Activated naive CD4-positive, alpha-beta T cell treated with anti-CD3 and anti-CD28 coated beads for 36 hours (primary cell): Measurements from ENCODE around the gene OR2V1. TPM values are rescaled to one million over a fixed set of nuclear protein-coding genes. Genes with fewer than 3 reads are reported as not detected.
"Not testable (repeated sequence)": the region's sequence is repeated elsewhere in the genome, so short reads cannot be mapped to it uniquely, and the experiment has no call there.

Experiments used
- CTCF ChIA-PET: fragments of 350-600 bp; sonication (Branson Sonifier 250); formaldehyde crosslinking; loops from one replicate; lab custom pipeline; 2021; ENCODE audit warnings: antibody characterized with exemption; lab: Charles Lee
- DNase-seq: peaks from one replicate; pipeline ENCODE4 v3.0.0-alpha.2; 2020
- H3K27ac Mint-ChIP-seq: one replicate; pipeline ENCODE4 v1.8.0; 2021; ENCODE audit warnings: mild to moderate bottlenecking, mixed read lengths
- H3K27me3 Mint-ChIP-seq: one replicate; pipeline ENCODE4 v1.8.0; 2021; ENCODE audit warnings: low read depth, mixed read lengths
- H3K36me3 Mint-ChIP-seq: one replicate; pipeline ENCODE4 v1.8.0; 2021; ENCODE audit warnings: low read depth, mixed read lengths
- H3K4me1 Mint-ChIP-seq: one replicate; pipeline ENCODE4 v1.8.0; 2021; ENCODE audit warnings: low read depth, mixed read lengths
- H3K4me3 Mint-ChIP-seq: one replicate; pipeline ENCODE4 v1.8.0; 2021; ENCODE audit warnings: mild to moderate bottlenecking, moderate library complexity, mixed read lengths
- H3K9me3 Mint-ChIP-seq: one replicate; pipeline ENCODE4 v1.8.0; 2021; ENCODE audit warnings: mixed read lengths
- intact Hi-C: fragments of 100-400 bp; cut with micrococcal nuclease; formaldehyde crosslinking; loops from one replicate; pipeline ENCODE4 v1.15.1; 2023
- total RNA-seq, 2 experiments: library from RNA; stranded (reverse); gene quantifications; one replicate each; pipeline ENCODE4 v1.2.3, GENCODE V29; 2021

Gene OR2V1
- total RNA-seq, 2 experiments from 2014 or later: not detected

GRCh38 chr5:181095162-181095561 lies 35.8 kb downstream of the OR2V1 start:
- DNase-seq, intact Hi-C loops, H3K9me3 Mint-ChIP-seq, H3K27ac Mint-ChIP-seq, H3K36me3 Mint-ChIP-seq, H3K4me3 Mint-ChIP-seq, CTCF ChIA-PET, H3K4me1 Mint-ChIP-seq: not testable (repeated sequence)
- H3K27me3 Mint-ChIP-seq: peaks cover 29% of the 10 kb centered on the region

GRCh38 chr5:181092428-181092827 lies 38.5 kb downstream of the OR2V1 start:
- no peak overlapping the region for H3K27ac Mint-ChIP-seq
- CTCF ChIA-PET: no interaction called here
- H3K4me3 Mint-ChIP-seq: no peak overlapping the region
- no peaks in the 10 kb centered on the region for H3K9me3 Mint-ChIP-seq
- no peak for DNase-seq
- no peaks in the 10 kb centered on the region for H3K4me1 Mint-ChIP-seq
- H3K27me3 Mint-ChIP-seq: peaks cover 13% of the 10 kb centered on the region
- intact Hi-C loops: no loop called here
- no peaks in the 10 kb centered on the region for H3K36me3 Mint-ChIP-seq

- Mint-ChIP-seq H3K27ac (no peak overlapping the region), H3K36me3 (no peaks in the 10 kb centered on the region), H3K9me3 (no peaks in the 10 kb centered on the region), H3K4me3 (no peak overlapping the region), H3K27me3 (peaks cover 29% of the 10 kb centered on the region), H3K4me1 (no peaks in the 10 kb centered on the region)
- intact Hi-C loops: no loop called here
- CTCF ChIA-PET: no interaction called here
- peak; percentile 22 for DNase-seq
These were observed 42.7 kb downstream of the OR2V1 start for GRCh38 chr5:181088289-181088688.

GRCh38 chr5:181087309-181087708 lies 43.7 kb downstream of the OR2V1 start:
- H3K36me3 Mint-ChIP-seq: no peaks in the 10 kb centered on the region
- no peak overlapping the region for H3K4me3 Mint-ChIP-seq
- H3K9me3 Mint-ChIP-seq: no peaks in the 10 kb centered on the region
- CTCF ChIA-PET: no interaction called here
- no peak overlapping the region for H3K27ac Mint-ChIP-seq
- intact Hi-C loops: no loop called here
- H3K27me3 Mint-ChIP-seq: peaks cover 36% of the 10 kb centered on the region
- no peaks in the 10 kb centered on the region for H3K4me1 Mint-ChIP-seq
- no peak for DNase-seq

GRCh38 chr5:181086884-181087205 lies 44.1 kb downstream of the OR2V1 start:
- DNase-seq: no peak
- intact Hi-C loops: no loop called here
- Mint-ChIP-seq H3K36me3 (no peaks in the 10 kb centered on the region), H3K27ac (no peak overlapping the region), H3K4me3 (no peak overlapping the region), H3K4me1 (no peaks in the 10 kb centered on the region), H3K9me3 (no peaks in the 10 kb centered on the region), H3K27me3 (peaks cover 36% of the 10 kb centered on the region)
- CTCF ChIA-PET: no interaction called here

GRCh38 chr5:181086026-181086883 lies 44.7 kb downstream of the OR2V1 start:
- Mint-ChIP-seq H3K27me3 (peaks cover 40% of the 10 kb centered on the region), H3K27ac (no peak overlapping the region), H3K36me3 (no peaks in the 10 kb centered on the region), H3K4me1 (no peaks in the 10 kb centered on the region), H3K4me3 (no peak overlapping the region), H3K9me3 (no peaks in the 10 kb centered on the region)
- CTCF ChIA-PET: no interaction called here
- intact Hi-C loops: no loop called here
- no peak for DNase-seq

- Mint-ChIP-seq H3K9me3 (no peaks in the 10 kb centered on the region), H3K4me3 (no peak overlapping the region), H3K4me1 (no peaks in the 10 kb centered on the region), H3K36me3 (no peaks in the 10 kb centered on the region), H3K27me3 (peaks cover 44% of the 10 kb centered on the region), H3K27ac (no peak overlapping the region)
- CTCF ChIA-PET: no interaction called here
- no peak for DNase-seq
- intact Hi-C loops: no loop called here
These were observed 46.3 kb downstream of the OR2V1 start for GRCh38 chr5:181084621-181085195.

GRCh38 chr5:181081989-181082388 lies 49.0 kb downstream of the OR2V1 start:
- Mint-ChIP-seq H3K9me3 (no peaks in the 10 kb centered on the region), H3K4me1 (no peaks in the 10 kb centered on the region), H3K27ac (no peak overlapping the region), H3K4me3 (no peak overlapping the region), H3K27me3 (peaks cover 44% of the 10 kb centered on the region), H3K36me3 (no peaks in the 10 kb centered on the region)
- CTCF ChIA-PET: no interaction called here
- no peak for DNase-seq
- intact Hi-C loops: no loop called here

- Mint-ChIP-seq H3K9me3 (peaks cover 2% of the 10 kb centered on the region), H3K27me3 (peaks cover 33% of the 10 kb centered on the region), H3K4me1 (no peaks in the 10 kb centered on the region), H3K36me3 (no peaks in the 10 kb centered on the region), H3K27ac (no peak overlapping the region), H3K4me3 (no peak overlapping the region)
- intact Hi-C loops: no loop called here
- CTCF ChIA-PET: interaction anchor here (0.7 kb wide), 1 partner anchor 471 kb away, joined by 3 read pairs; no protein-coding TSS in a partner anchor
- no peak for DNase-seq
These were observed 54.0 kb downstream of the OR2V1 start for GRCh38 chr5:181076920-181077319.

Other genes starting within 250 kb of the OR2V1 start
- not detected for gene BTNL8, start 232.0 kb downstream of the OR2V1 start, total RNA-seq
- not detected for gene BTNL3, start 142.3 kb downstream of the OR2V1 start, total RNA-seq
- gene BTNL9, start 90.9 kb downstream of the OR2V1 start, total RNA-seq: not detected
- gene OR2V2, start 16.4 kb upstream of the OR2V1 start, total RNA-seq: not detected
- gene TRIM7, start 74.0 kb upstream of the OR2V1 start, total RNA-seq: 1 to 10 TPM; 1.6 to 1.8 TPM
- 10 to 100 TPM; 36.5 to 37.3 TPM for gene TRIM41, start 92.1 kb upstream of the OR2V1 start, total RNA-seq
- 1,000 to 10,000 TPM; 3,176 to 3,362 TPM for gene RACK1, start 112.7 kb upstream of the OR2V1 start, total RNA-seq
- gene TRIM52, start 130.0 kb upstream of the OR2V1 start, total RNA-seq: 10 to 100 TPM; 10.5 to 10.9 TPM
- gene OR4F3, start 236.1 kb upstream of the OR2V1 start, total RNA-seq: not detected